KOPT-K1 (cell line): Measurements from ENCODE around the gene NOTCH2.
"Not testable (repeated sequence)": the region's sequence is repeated elsewhere in the genome, so short reads cannot be mapped to it uniquely, and the experiment has no call there.

Source experiments
- H3K27ac ChIP-seq: fragments of 200-600 bp; sonication (generic); 2 replicates; pipeline ENCODE4 v1.5.1; 2016; ENCODE audit warnings: antibody characterized with exemption, mild to moderate bottlenecking, low read depth, low read length; ENCODE audit not compliant: poor library complexity, severe bottlenecking
- H3K36me3 ChIP-seq: fragments of 200-600 bp; sonication (generic); 2 replicates; pipeline ENCODE4 v1.5.1; 2017; ENCODE audit warnings: antibody characterized with exemption, mild to moderate bottlenecking, low read length, moderate library complexity; ENCODE audit not compliant: insufficient read depth
- H3K9me3 ChIP-seq: fragments of 200-600 bp; sonication (generic); 2 replicates; pipeline ENCODE4 v1.5.1; 2017; ENCODE audit warnings: antibody characterized with exemption, low read length, mild to moderate bottlenecking; ENCODE audit not compliant: insufficient read depth, poor library complexity, severe bottlenecking

Gene NOTCH2

DNA sequence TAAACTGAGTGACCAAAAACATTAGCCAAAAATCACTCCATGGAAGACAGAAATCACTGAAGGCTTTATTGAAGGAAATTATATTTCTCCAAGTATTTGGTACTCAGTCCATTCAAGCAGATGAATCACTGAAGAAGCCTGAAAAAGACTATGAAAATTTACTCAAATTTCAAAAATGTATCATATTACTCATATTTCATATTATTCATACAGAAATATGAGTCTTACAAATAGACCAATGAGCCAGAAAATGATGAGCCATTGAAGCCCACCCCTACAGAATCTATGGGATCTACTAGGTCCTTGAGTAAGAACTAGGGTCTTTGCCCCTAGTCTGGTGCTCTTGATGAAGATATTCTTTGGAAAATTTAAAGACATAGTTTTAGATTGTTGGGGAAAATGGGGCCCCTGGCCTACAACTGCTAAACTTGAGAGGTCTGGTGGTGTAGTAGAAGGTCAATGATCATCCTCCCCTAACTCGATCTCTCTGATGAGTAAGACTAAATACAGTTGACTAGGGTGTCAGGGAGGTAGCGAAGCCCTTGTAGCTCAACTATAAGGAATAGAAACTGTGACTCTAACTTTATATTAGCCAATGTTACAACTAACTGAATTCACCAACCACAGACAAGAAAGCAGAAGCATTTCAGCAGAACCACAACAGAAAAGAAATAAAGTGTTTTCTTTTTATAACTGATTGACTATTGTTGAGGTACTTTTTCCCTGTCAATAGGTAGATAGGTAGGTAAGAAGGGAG is 81.0 kb downstream of the NOTCH2 start:
- H3K36me3 ChIP-seq: no peaks in the 10 kb centered on the region
- peak overlapping the region; percentile 83 for H3K27ac ChIP-seq

DNA sequence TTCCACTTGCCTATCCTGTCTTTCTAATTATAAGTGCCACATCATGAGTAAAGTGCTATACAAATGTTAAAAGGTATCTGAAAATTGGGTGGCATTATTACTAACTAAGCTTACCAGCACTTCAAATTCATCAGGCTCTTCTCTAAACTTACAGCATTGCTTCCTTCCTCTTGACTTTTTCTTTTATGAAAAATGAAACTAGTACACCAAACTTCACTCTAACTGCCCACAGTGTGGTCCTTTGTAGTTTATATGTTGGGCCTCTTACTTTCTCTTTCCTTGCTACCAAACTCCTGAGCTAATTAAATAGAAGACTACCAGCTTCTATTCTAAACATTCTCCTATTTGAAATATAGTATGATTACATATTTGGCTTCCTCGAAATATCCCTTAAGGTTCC is 81.8 kb downstream of the NOTCH2 start:
- Histone ChIP-seq H3K27ac (peak overlapping the region; percentile 83), H3K9me3 (no peaks in the 10 kb centered on the region), H3K36me3 (no peaks in the 10 kb centered on the region)

More for the DNA sequence above, 81.0 kb downstream of the NOTCH2 start:
- no peaks in the 10 kb centered on the region for H3K9me3 ChIP-seq

- H3K27ac ChIP-seq: peak overlapping the region; percentile 83
- no peaks in the 10 kb centered on the region for H3K9me3 ChIP-seq
- H3K36me3 ChIP-seq: no peaks in the 10 kb centered on the region
Measured at GRCh38 chr1:119987112-119987511, 82.3 kb downstream of the NOTCH2 start.

DNA sequence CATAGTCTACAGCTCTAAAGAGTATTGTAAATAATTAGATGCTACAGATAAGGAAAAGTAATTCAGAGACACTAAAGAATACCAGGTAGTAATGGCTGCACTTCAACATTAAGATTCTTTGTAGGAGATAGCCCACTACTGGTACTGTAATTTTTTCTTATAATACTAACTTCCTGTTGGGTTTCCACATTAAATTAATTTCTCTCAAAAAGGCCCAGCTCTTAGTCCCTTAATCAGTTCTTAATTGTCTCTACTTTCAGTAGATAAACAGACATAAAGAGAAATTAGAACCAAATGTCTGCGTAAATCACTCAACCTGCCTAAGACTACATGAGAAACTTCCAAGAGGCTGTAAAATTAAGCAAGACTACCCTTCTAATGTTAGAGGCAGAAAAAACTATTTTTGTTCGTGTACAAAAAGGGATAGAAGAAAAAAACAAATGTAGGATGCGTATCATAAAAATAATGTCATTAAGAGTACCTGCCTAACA is 83.4 kb downstream of the NOTCH2 start:
- H3K27ac ChIP-seq: no peak overlapping the region
- no peaks in the 10 kb centered on the region for H3K9me3 ChIP-seq
- no peaks in the 10 kb centered on the region for H3K36me3 ChIP-seq

- H3K9me3 ChIP-seq: no peaks in the 10 kb centered on the region
- no peaks in the 10 kb centered on the region for H3K36me3 ChIP-seq
- H3K27ac ChIP-seq: no peak overlapping the region
Measured at GRCh38 chr1:119984771-119985170, 84.7 kb downstream of the NOTCH2 start.

GRCh38 chr1:119981986-119982815 is 87.3 kb downstream of the NOTCH2 start:
- Histone ChIP-seq H3K9me3 (no peaks in the 10 kb centered on the region), H3K36me3 (no peaks in the 10 kb centered on the region), H3K27ac (no peak overlapping the region)

- H3K9me3 ChIP-seq: no peaks in the 10 kb centered on the region
- no peak overlapping the region for H3K27ac ChIP-seq
- H3K36me3 ChIP-seq: no peaks in the 10 kb centered on the region
Measured at GRCh38 chr1:119981496-119981895, 88.0 kb downstream of the NOTCH2 start.

DNA sequence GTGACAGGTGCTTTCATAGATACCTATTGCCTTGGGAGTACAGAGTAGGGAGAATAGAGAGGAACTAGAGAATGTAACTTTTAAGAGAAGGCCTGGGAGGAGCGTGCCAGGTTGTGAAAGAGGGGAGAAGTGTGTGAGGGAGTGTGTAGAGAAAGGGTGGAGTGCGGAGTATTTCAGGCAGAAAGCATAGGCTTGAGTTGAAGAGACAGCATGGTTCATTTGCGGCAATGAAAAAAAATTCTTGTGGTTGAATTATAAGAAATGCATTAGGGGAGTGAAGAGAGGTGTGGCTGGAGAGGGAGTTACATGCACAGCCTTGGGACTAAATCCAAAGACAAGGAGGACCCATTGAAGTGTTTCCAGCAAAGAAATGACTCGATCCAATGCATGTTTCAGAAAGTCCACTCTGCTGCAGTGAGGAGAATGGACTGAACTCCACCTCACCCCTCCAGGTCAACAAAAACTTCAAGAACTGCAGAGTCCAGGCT is 91.4 kb downstream of the NOTCH2 start:
- no peak overlapping the region for H3K27ac ChIP-seq
- no peaks in the 10 kb centered on the region for H3K36me3 ChIP-seq
- no peaks in the 10 kb centered on the region for H3K9me3 ChIP-seq

- H3K36me3 ChIP-seq, H3K27ac ChIP-seq, H3K9me3 ChIP-seq: not testable (repeated sequence)
Measured at GRCh38 chr1:119977113-119977736, 92.2 kb downstream of the NOTCH2 start.

DNA sequence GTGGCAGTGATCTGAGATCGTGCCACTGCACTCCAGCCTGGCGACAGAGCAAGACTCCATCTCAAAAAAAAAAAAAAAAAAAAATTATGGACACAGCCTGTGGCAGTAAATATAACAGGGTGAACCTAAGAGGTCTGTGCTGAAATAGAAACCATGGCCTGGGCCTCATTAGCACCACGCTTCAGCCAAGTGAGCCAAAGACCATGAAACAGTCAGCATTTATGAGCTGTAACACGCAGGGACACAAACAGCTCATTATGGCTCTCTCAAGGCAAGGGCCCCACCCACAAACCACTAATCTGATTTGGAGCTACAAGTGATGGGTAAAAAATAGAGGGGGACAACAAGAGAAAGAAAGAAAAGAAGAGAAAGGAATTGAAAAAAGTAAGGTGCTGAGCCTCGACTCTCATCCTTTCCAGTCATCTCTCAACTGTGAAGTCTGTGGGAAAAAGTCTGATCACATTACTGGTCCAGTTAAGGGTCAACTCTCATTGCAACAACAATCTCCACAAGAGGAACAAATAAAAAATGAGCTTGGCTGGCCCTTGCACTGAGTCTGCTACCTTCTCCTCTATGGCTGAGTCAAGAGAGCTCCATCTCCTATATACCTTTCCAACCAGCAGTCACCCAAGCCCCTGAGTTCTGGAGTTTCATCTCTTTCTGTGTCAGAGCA is 93.7 kb downstream of the NOTCH2 start:
- not testable (repeated sequence) for H3K27ac ChIP-seq, H3K36me3 ChIP-seq, H3K9me3 ChIP-seq

GRCh38 chr1:119975006-119975405 is 94.5 kb downstream of the NOTCH2 start:
- H3K9me3 ChIP-seq: no peaks in the 10 kb centered on the region
- no peaks in the 10 kb centered on the region for H3K36me3 ChIP-seq
- no peak overlapping the region for H3K27ac ChIP-seq

DNA sequence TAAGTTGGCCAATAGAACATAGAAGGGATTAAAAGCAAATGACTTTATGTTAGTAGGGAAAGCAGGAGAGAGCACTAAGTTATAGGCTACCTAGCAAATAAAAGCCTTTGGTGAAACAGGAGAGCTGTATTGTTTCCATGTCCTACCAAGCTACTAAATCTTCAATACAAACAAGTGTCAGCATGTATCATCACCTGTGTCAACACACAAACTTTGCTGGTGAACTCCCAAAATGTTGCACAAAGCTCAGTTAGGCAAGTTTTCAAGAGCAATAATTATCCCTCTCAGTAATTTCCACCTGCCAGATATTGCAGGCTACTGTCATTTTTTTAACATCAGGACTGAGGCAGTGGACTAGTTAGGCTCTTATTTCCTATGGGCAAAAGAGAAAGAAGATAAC is 95.4 kb downstream of the NOTCH2 start:
- Histone ChIP-seq H3K36me3 (peaks cover 3% of the 10 kb centered on the region; the same call in 1 of the 2 replicates), H3K27ac (no peak overlapping the region), H3K9me3 (no peaks in the 10 kb centered on the region)

DNA sequence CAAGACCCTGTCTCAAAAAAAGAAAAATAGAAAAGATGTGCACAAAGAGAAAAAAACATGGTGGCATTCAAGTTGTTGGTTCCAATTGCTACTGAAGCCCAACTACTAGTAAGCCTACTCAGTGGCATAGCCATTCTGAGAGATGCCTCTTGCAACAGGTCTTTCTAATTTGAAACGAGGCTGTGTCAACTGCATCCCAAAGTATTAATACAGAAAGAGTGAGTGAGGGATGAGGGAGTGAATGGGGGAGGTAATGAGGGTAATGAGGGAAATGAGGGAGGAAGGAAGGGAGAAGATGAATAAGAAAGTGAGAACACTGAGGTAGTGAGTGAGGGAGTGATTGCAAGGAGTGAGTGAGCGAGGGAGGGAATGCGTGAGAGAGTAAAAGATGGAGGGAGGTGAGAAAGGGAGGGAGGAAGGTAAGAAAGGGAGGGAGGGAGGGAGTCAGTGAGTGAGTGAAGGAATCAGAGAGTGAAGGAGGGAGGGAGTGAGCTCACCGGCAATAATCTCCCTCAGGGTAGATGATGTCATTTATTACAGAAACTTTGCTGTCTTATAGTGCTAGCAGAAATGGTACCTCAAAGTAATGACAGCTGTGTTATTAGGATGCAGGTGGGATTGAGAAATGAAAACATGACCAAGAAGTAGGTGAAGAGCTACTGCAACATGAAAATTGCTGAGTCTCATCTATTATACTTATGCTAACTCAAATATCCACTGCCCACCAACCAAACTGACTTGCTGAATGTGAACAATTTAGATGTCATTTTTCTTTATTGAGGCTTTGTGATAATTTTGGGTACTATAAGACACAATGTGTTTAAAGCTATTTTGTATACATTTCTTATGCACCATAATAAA is 97.5 kb downstream of the NOTCH2 start:
- Histone ChIP-seq H3K27ac (no peak overlapping the region), H3K36me3 (peaks cover 17% of the 10 kb centered on the region), H3K9me3 (no peaks in the 10 kb centered on the region)

DNA sequence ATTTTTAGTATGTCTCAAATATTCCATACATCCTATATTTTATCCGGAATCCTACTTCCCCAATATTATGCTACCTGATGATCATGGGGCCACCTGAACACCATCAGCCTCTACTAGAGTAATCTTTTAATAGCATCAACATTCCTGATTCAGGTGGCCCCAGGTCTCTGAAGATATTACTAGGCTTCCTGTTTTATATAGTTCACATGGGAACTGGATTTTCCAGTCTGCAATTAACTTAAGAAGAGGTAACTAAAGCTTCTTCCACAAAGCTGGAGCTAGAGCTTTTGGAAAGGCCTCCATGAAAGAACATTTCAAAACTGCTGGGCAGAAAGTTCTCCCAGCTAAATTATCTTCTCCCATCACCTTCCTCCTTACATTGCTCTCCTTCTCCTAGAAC is 100.9 kb downstream of the NOTCH2 start:
- Histone ChIP-seq H3K36me3 (peaks cover 44% of the 10 kb centered on the region), H3K27ac (no peak overlapping the region)

More for the DNA sequence above, 100.9 kb downstream of the NOTCH2 start:
- no peaks in the 10 kb centered on the region for H3K9me3 ChIP-seq
